ENCODE results near the gene TRIM60.
"Not testable (repeated sequence)": the region's sequence is repeated elsewhere in the genome, so short reads cannot be mapped to it uniquely, and the experiment has no call there.

The TRIM60 gene

GRCh38 chr4:165055601-165056000, 23.8 kb downstream of the TRIM60 start:
- DNase-seq, result no peak

- DNase-seq, result no peak
Observed at GRCh38 chr4:165058666-165059065, 26.9 kb downstream of the TRIM60 start.

GRCh38 chr4:165059386-165059785, 27.6 kb downstream of the TRIM60 start:
- DNase-seq, result no peak

- DNase-seq, result no peak
Observed at GRCh38 chr4:165060938-165061337, 29.1 kb downstream of the TRIM60 start.

- no peak for DNase-seq
Observed at GRCh38 chr4:165070560-165070959, 38.8 kb downstream of the TRIM60 start.

- DNase-seq, result not testable (repeated sequence)
Observed at GRCh38 chr4:165073346-165073745, 41.5 kb downstream of the TRIM60 start.

- DNase-seq, result no peak
Observed at GRCh38 chr4:165077034-165077578, 45.3 kb downstream of the TRIM60 start.

- DNase-seq, result no peak
Observed at GRCh38 chr4:165079476-165079875, 47.7 kb downstream of the TRIM60 start.

- DNase-seq, result not testable (repeated sequence)
Observed at GRCh38 chr4:165084787-165085186, 53.0 kb downstream of the TRIM60 start.

- no peak for DNase-seq
Observed at GRCh38 chr4:165085946-165086345, 54.1 kb downstream of the TRIM60 start.

- DNase-seq, result no peak
Observed at GRCh38 chr4:165088366-165088765, 56.6 kb downstream of the TRIM60 start.
